ENCODE results near the gene CLSTN2. TPM values are rescaled to one million over a fixed set of nuclear protein-coding genes. Genes with fewer than 3 reads are reported as not detected.

CLSTN2 gene
- polyA plus RNA-seq, 3 donors, result not detected

DNA sequence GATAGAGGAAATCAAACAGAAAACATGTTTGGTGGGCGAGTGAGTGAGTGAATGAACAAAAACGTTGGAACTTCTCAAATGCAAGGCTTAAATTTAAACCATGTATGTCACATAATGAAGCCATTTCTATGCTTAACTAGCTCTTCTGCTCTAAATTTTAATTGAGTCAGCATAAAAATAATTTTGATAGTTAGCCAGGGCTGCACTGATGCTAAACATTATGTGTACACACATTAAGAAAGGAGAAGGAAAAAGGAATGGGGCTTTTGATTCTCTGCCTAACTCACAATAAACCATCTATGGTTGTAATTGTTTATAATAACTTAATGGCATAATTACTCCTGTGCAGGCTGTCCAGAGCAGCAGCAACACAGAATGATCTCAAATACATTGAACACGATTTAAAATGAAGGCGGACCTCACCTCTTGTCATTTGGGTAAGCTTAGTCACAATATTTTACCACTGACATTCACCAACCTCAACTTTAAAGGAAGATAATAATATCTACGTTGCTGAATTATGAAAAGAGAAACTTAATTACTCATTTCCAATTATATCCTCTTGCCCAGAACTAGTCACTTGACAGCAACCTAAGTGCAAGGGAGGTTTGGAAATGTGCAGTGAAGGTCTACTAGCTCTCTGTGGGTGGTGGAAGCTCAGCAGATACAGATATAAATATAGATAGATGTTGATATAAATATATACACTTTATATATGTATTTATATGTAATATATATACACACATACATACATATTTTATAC is 424.4 kb downstream of the CLSTN2 start:
- intact Hi-C loops (cut with micrococcal nuclease), result no loop called here
- H3K27ac ChIP-seq (ENCODE audit: low read depth in 1 of 2, low read length in 2 of 2), result no peak overlapping the region
- no peaks in the 10 kb centered on the region for H3K9me3 ChIP-seq (replicated peaks in 1 of 2; ENCODE audit: control insufficient read depth in 1 of 2, insufficient read depth in 1 of 2, low read length in 2 of 2)
- Mint-ChIP-seq H3K4me3 (no peak overlapping the region), H3K27me3 (ENCODE audit: low read depth in 3 of 3) (peaks cover 2 to 4% (median 3%) of the 10 kb centered on the region in 3 donors), H3K27ac (no peak overlapping the region), H3K9me3 (peaks cover 0 to 5% (median 2%) of the 10 kb centered on the region in 7 donors), H3K4me1 (no peaks in the 10 kb centered on the region), H3K36me3 (no peaks in the 10 kb centered on the region)
- no peak overlapping the region for H2AFZ ChIP-seq (ENCODE audit: insufficient read depth, low read depth, low read length, poor library complexity, severe bottlenecking)
- H4K20me1 ChIP-seq (ENCODE audit: insufficient read depth, low read length), result no peaks in the 10 kb centered on the region
- no peaks in the 10 kb centered on the region for H3K4me1 ChIP-seq (ENCODE audit: control insufficient read depth in 1 of 2, insufficient read depth in 2 of 2, low read length in 2 of 2)
- H3K4me2 ChIP-seq (replicated peaks; ENCODE audit: extremely low read depth, low read length, poor library complexity, severe bottlenecking), result no peak overlapping the region
- H3K4me3 ChIP-seq (replicated peaks in 1 of 3; ENCODE audit: low read depth in 2 of 3, low read length in 3 of 3), result no peak overlapping the region
- H3K9ac ChIP-seq (ENCODE audit: insufficient read depth, low read length, poor library complexity, severe bottlenecking), result no peak overlapping the region
- H3K27me3 ChIP-seq (ENCODE audit: control insufficient read depth in 2 of 2, insufficient read depth in 2 of 2, low read length in 2 of 2), result no peaks in the 10 kb centered on the region
- TF ChIP-seq, protein P1, sequence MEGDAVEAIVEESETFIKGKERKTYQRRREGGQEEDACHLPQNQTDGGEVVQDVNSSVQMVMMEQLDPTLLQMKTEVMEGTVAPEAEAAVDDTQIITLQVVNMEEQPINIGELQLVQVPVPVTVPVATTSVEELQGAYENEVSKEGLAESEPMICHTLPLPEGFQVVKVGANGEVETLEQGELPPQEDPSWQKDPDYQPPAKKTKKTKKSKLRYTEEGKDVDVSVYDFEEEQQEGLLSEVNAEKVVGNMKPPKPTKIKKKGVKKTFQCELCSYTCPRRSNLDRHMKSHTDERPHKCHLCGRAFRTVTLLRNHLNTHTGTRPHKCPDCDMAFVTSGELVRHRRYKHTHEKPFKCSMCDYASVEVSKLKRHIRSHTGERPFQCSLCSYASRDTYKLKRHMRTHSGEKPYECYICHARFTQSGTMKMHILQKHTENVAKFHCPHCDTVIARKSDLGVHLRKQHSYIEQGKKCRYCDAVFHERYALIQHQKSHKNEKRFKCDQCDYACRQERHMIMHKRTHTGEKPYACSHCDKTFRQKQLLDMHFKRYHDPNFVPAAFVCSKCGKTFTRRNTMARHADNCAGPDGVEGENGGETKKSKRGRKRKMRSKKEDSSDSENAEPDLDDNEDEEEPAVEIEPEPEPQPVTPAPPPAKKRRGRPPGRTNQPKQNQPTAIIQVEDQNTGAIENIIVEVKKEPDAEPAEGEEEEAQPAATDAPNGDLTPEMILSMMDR (IDR thresholded peaks at IDR 0.05), result no peak
- no peaks in the 10 kb centered on the region for H3K79me2 ChIP-seq (ENCODE audit: insufficient read depth, low read length)
- no peak for DNase-seq
- no CpG with 5 or more reads among the region's 5 CpGs for WGBS (ENCODE audit: insufficient coverage)
- H3K36me3 ChIP-seq (replicated peaks in 1 of 2; ENCODE audit: control insufficient read depth in 1 of 2, insufficient read depth in 2 of 2, low read length in 2 of 2), result no peaks in the 10 kb centered on the region

DNA sequence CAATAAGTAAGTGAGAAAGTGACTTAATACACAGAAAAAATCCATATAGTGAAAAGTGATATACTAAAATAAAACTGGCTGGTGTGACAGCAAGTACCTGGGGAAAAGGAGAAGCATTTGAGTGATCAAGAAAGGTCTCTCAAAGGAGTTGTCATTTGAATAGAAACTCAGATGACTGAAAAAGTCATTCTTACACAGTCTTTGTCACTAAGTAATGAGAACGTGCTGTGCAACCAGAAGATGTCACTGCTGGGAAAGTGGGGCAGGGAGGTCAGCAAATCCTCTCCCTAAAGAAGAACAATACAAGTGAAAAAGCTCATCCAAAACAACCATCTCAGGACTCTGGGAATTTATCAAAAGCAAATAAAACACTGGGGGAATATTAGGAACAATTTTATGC is 425.3 kb downstream of the CLSTN2 start:
- H3K9me3 Mint-ChIP-seq, result peaks cover 0 to 3% (median 3%) of the 10 kb centered on the region in 7 donors
- no peaks in the 10 kb centered on the region for H3K36me3 ChIP-seq (replicated peaks in 1 of 2; ENCODE audit: control insufficient read depth in 1 of 2, insufficient read depth in 2 of 2, low read length in 2 of 2)
- H3K9ac ChIP-seq (ENCODE audit: insufficient read depth, low read length, poor library complexity, severe bottlenecking), result no peak overlapping the region
- no peak overlapping the region for H3K27ac Mint-ChIP-seq
- no peaks in the 10 kb centered on the region for H3K4me1 Mint-ChIP-seq
- H3K79me2 ChIP-seq (ENCODE audit: insufficient read depth, low read length), result no peaks in the 10 kb centered on the region
- no peaks in the 10 kb centered on the region for H4K20me1 ChIP-seq (ENCODE audit: insufficient read depth, low read length)
- no peak overlapping the region for H3K4me3 ChIP-seq (replicated peaks in 1 of 3; ENCODE audit: low read depth in 2 of 3, low read length in 3 of 3)
- no peaks in the 10 kb centered on the region for H3K27me3 ChIP-seq (ENCODE audit: control insufficient read depth in 2 of 2, insufficient read depth in 2 of 2, low read length in 2 of 2)
- H2AFZ ChIP-seq (ENCODE audit: insufficient read depth, low read depth, low read length, poor library complexity, severe bottlenecking), result no peak overlapping the region
- H3K4me2 ChIP-seq (replicated peaks; ENCODE audit: extremely low read depth, low read length, poor library complexity, severe bottlenecking), result no peak overlapping the region
- H3K4me3 Mint-ChIP-seq, result no peak overlapping the region
- TF ChIP-seq, protein P1 (IDR thresholded peaks at IDR 0.05), result no peak
- no peaks in the 10 kb centered on the region for H3K9me3 ChIP-seq (replicated peaks in 1 of 2; ENCODE audit: control insufficient read depth in 1 of 2, insufficient read depth in 1 of 2, low read length in 2 of 2)
- no peak overlapping the region for H3K27ac ChIP-seq (ENCODE audit: low read depth in 1 of 2, low read length in 2 of 2)
- peaks cover 2 to 4% (median 3%) of the 10 kb centered on the region in 3 donors for H3K27me3 Mint-ChIP-seq (ENCODE audit: low read depth in 3 of 3)
- DNase-seq, result no peak
- no peaks in the 10 kb centered on the region for H3K36me3 Mint-ChIP-seq
- intact Hi-C loops (cut with micrococcal nuclease), result no loop called here
- no CpG with 5 or more reads among the region's 1 CpG for WGBS (ENCODE audit: insufficient coverage)
- no peaks in the 10 kb centered on the region for H3K4me1 ChIP-seq (ENCODE audit: control insufficient read depth in 1 of 2, insufficient read depth in 2 of 2, low read length in 2 of 2)
